Stimulated activated CD4-positive, alpha-beta T cell treated with anti-CD3 and anti-CD28 coated beads, Interleukin-4, amount 100 ng/mL, for 1 hour (primary cell): Measurements from ENCODE around the gene CTNNA1.
"Not testable (repeated sequence)": the region's sequence is repeated elsewhere in the genome, so short reads cannot be mapped to it uniquely, and the experiment has no call there.

ENCODE experiments used
- DNase-seq: peaks from one replicate; pipeline ENCODE4 v3.0.0-alpha.2; 2020

Gene CTNNA1

DNA sequence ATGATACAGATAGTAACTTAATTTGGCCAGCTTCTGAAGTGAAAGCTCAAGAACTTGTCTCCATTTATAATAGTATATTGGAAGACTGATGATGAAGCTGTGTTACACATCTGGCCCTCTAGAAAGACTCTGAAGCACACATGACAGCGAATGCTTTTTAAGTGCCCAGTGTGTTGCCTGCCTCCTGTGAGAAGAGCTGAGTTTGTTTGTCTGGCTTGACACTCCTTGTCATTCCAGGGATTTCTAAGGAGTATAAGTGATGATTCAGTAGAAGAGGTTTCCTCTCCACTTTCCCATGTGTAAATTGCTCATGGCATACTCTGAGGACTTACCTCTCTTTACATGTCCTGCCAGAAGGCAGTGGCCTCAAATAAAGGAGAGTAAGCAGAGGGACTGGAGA lies 152.3 kb downstream of the CTNNA1 start:
- no peak for DNase-seq

DNA sequence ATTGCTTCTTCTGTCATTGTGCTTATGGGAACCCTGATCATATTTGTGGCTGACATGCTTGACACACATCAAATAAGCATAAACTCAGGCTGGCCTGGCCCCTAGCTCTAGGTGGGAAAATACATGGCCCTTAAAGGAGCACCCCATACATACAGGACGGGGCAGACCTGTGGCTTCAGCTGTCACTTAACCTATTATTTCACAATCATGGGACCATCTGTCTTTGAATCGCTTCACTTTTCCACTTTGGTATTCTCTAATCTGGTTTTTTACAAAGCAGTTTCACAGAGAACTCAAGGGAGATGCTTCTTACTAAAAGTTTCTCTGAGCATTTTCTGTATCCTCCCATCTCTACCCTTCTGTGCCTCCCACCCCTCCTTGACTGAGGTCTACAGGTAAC lies 156.5 kb downstream of the CTNNA1 start:
- no peak for DNase-seq

DNA sequence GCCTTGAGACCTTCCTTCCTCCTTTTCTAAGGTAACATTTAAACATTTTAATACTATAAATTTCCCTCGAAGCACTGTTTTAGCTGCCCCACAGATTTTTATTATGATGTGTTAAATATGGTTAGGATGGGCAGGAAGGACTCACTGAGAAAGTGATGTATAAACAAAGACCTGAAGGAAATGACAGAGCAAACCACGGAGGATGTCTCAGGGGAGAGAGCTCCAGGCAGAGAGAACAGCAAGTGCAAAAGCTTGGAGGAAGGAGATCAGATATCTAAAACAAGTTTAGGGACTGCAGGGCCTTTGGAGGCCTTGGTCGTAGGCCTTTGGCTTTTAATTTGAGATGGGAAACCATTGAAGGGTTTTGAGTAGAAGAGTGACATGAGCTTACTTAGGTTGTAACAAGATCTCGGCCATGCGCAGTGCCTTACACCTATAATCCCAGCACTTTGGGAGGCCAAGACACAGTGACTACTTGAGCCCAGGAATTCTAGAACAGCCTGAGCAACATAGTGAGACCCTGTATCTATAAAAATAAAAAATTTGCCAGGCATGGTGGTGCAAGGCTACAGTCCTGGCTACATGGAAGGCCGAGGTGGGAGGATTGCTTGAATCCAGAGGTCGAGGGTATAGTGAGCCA lies 157.4 kb downstream of the CTNNA1 start:
- DNase-seq = no peak

DNA sequence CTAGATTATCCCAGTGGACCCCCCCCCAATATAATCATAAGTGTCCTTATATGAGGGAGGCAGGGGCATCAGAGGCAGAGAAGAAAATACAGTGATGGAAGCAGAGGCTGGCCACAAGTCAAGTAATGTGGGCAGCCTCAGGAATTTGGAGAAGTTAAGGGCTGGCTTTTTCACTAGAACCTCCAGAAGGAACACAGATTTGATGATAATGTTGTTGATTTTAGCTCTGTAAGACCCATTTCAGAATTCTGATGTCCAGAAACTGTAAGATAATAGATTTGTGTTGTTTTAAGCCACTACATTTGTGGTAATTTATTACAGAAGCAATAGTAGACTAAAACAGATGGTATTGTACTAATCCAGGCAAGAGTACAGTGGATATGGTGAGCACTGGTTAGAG lies 158.2 kb downstream of the CTNNA1 start:
- no peak for DNase-seq

DNA sequence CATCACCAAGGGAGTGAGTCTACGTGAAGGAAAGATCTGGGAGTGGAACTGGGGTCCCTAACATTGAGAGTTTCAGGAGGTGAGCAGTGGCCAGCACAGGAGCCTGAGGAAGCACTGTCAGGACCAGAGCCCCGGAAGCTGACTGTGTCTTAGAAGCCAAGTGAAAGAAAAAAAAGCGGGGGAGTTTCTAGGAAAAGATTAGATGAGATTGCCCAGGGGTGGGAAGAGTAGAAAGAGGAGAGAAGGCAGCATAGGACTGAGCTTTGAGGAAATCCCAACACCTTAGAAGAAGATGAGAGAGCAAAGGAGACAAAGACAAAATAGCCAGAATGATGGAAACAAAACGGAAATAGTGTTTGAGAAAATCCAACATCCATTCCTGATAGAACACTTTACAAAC lies 158.9 kb downstream of the CTNNA1 start:
- DNase-seq = no peak

DNA sequence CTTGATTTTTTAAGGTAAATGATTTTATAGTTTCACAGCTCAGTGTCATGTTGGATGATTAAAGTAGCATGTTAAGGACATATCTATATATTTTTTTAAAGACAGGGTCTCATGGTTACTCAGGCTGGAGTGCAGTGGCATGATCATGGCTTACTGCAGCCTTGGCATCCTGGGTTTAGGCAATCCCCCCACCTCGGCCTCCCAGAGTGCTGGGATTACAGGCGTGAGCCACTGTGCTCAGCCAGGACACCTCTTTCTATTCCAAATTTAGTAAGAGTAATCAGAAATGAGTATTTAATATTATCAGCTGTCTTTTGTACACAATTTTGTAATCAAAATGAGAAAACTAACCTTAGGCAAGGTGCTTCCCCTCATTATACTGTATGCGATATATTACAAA lies 160.5 kb downstream of the CTNNA1 start:
- DNase-seq = no peak

DNA sequence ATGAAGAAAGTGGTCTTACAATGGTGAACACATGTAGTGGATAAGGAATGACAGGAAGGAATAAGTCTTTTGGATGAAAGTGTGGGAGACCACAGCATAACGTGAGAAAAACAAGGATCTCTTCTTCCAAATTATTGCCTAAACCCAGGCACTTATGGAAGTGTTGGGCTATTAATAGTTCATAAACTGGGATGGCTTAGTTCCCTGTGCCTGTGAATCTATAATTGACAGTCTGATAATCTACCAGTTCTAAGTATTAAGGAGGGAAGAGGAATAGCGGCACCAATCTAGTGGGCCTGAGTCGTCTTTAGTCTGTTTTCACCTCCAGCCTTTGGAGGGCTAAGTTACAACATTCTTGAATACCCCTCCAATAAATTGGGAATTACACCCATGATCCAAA lies 161.1 kb downstream of the CTNNA1 start:
- DNase-seq = no peak

DNA sequence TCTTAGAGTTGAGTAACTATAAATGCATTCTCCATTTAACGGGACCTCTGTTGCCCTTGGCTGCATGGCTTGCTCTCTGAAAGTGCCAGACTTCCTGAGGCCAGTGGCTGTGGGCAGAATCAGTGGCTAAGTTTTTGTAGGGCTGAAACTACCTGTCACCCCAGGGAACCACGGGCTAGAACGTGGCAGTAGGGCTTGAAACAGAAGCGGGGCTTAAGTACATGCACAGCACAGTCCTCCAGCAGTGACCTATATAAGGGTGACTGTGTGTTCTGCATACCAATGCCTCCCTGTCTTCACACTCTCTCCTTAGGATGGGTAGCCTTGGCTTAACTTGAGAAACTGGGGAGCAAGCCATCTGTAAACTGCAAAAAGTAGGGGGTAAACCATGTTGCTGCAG lies 165.5 kb downstream of the CTNNA1 start:
- DNase-seq = no peak

DNA sequence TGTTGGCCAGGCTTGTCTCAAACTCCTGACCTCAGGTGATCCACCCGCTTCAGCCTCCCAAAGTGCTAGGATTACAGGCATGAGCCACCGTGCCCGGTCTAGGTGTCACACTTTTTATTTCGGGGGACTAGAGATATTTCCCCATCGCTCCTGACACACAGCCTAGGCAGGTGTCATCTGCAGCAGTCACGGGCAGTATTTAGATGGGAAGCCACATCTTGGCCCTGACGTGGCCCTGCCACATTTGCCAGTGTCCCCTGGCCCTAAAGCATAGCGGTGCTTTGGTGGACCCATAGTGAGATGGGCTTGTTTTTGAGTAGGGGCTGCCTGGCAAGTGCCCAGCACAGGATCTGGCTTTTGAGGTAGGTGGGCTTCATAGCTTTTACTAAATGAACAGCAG lies 167.0 kb downstream of the CTNNA1 start:
- no peak for DNase-seq

DNA sequence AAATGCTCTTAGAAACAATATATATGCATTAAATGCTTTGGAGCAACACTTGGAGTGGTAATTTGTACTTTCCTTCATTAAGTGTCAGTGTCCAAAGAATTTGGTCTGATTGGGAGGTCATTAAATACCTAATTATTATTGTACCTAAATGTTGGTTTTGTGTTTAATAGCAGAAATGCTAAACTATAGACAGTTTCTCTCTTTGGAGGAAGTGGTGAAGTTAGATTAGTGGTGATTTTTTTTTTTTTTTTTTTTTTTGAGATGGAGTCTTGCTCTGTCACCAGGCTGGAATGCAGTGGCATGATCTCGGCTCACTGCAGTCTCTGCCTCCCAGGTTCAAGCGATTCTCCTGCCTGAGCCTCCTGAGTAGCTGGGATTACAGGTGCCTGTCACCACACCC lies 168.1 kb downstream of the CTNNA1 start:
- DNase-seq = not testable (repeated sequence)

DNA sequence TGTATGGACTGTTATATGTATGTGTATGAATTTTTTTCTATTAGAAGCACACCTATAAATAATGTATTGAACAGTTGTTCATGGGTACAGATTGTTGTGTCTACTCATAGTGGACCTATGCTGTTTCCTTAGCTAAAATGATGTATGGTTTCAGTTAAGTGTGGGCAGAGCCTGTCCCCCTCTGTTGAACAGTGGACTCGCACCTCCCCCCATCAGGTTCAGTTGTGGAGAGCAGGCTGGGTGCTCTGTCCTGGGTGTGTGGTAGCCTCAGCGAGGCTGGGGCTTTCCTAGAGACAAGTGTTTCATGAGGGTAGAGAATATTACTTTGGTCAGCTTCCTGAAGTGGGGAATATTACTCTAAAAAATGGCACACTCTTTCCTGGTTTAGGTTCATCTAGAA lies 169.3 kb downstream of the CTNNA1 start:
- no peak for DNase-seq

DNA sequence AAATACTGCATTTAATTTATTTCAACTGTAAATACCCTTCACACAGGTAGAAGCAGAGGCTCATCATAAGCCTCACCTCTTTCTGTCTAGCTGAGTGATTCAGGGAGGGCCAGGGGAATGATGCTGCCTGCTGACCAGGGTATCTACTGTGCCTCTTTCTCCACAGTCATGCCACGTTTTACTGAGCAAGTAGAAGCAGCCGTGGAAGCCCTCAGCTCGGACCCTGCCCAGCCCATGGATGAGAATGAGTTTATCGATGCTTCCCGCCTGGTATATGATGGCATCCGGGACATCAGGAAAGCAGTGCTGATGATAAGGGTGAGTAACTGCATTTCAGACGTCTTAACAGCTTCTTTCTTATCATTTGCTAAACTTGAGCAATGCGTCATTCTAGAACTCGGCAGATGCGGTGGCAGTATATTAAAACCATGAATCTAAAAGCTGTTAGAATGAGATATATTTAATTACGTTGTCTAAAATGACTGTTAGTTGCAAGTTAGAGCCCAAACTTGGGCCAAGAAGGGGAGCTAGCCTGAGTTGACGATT lies 171.9 kb downstream of the CTNNA1 start:
- no peak for DNase-seq

DNA sequence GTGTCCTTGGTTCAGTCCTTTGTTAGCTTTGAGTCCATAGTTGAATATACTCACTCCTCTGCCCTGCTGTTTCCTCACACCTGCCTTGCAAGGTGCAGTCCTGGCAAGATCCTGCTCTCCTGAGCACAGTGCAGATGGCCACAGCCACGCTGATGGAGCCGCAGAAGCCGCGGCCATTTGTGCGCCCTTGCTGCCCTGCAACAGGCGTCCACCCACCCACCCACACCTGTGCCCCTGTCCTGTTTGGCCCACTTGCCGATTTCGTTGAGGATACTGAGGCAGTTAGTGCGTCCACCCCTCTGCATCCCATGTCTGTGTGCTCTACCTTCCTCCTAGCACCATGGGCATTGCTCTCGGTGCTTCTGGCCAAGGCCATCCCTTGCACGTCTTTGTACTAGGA lies 173.0 kb downstream of the CTNNA1 start:
- no peak for DNase-seq

DNA sequence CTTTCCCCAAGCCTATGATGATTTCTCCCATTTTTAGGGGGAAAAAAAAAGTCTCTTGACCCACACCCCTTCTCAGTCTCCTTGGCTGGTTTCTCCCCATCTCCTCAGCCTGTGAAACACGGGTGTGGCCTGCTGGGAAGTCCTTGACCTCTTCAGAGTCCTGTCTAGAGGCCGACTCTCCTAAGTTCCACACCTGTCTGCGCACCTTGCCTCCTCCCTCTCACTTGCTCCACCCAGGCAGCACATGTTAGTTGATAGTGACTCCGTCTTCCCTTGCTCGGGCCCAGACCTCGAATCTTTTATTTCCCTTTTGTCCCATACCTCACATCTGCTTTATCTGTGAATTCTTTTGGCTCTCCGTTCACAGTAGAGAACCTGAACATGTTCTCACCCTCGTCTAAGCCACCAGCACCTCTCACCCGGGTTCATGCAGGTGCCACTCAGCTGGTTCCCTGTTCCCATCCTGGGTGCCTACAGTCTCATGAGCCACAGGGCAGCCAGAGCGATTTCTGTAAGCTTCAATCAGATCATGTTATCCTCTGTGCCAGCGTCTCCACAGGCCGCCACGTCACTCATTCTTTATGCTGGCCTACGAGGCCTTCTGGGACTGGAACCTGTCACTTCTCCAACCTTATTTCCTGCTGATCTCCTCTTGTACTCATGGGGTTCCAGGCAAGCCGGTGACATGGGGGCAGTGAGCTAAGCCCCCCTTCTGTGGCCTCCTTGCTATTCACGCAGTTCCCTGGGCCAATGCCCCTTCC lies 173.6 kb downstream of the CTNNA1 start:
- no peak for DNase-seq

DNA sequence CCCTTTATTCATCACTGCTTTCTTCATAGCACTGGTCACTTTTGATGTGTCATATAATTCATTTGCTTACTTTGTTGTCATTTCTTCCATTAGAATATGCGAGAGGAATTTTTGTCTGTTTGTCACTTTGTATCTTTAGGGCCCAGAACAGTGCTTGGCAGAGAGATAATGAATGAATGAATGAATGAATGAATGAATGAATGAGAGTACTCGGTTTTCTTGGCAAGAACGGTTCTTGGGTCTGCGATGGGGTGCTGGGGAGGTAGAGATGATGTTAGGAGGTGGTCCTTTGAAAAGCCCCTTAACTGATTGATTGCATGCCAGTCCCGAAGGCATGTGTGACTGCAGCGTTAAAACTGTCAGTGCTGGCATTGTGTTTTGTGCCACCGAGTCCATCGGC lies 174.3 kb downstream of the CTNNA1 start:
- DNase-seq = no peak

DNA sequence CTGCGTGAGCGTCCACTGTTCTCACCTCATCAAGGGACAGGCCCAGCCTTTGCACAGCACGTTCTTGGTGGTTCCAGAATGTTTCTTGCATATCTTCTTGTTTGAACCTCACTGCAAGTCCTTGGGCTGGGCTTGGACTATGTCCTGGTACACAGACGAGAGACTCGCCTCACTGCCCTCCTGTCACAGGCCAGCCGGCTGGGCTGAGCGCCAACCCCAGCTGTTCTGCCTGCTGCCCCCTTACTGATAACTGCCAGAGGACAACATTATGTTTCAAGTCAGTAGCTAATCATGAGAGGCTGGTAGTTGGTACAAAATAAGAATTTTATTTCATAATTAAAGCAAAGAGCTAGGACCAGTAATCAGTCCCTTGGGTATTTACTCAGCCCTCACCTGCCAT lies 174.8 kb downstream of the CTNNA1 start:
- DNase-seq = no peak

DNA sequence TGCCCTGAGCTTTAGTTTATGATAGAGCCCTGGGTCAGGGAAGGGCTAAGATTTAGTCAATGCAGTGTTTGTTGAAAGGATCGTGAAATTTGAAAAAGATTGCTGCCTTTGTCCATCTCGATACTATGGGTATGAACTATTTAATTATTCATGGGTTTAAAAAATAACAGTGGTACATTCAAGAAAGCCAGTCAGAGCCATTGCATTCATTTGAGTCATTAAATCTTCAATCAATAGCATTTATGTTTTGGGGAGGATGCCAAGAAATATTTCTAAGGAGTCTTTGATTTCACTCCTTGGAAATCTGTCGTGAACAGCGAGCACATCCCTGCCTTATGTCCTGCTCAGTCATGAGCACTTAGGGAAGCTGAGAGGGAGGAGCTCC lies 176.3 kb downstream of the CTNNA1 start:
- DNase-seq = no peak

DNA sequence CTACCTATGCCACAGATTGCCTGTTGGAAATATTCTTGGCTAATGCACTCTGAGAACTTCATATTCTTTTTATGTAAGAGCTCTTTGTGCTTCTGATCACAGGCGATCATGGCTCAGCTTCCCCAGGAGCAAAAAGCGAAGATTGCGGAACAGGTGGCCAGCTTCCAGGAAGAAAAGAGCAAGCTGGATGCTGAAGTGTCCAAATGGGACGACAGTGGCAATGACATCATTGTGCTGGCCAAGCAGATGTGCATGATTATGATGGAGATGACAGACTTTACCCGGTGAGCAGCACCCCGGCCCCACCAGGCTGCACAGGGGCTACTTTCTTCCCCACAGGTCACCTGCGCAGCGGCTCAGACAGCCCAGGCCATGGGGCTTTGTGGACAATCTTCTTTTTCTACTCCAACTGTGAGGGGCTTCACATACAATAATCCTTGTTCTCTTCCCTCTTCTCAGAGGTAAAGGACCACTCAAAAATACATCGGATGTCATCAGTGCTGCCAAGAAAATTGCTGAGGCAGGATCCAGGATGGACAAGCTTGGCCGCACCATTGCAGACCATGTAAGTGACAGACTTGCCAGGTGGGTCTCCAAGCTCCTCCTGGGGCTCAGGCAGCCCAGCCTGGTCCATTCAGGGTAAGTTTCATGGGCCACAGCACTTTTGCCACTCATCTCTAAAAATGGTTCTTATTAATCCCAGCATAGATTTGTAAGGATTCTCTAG lies 177.3 kb downstream of the CTNNA1 start:
- no peak for DNase-seq

DNA sequence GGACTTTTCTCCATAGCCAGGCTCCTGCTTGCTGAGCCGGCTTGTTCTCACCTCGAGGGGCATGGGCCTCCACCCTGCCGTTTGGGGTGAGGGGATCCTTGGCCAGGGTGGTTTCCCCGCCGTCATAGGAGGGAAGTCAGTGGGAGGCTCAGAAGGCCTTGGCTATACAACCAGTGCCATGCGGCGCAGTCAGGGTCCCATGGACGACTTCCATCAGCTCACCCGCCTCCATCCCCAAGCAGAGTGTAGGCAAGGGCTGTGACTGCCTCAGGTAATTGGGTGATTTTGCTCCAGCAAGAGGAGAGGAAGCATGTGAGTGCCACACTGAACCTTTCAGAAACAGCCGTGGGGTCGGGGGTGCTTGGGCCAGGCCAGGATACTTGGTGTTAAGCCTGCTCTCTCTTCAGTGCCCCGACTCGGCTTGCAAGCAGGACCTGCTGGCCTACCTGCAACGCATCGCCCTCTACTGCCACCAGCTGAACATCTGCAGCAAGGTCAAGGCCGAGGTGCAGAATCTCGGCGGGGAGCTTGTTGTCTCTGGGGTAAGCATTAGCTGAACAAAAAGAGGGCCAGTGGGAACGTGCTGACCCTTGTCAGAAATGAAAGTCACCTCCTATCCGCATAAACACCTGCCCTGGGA lies 179.1 kb downstream of the CTNNA1 start:
- DNase-seq = no peak

DNA sequence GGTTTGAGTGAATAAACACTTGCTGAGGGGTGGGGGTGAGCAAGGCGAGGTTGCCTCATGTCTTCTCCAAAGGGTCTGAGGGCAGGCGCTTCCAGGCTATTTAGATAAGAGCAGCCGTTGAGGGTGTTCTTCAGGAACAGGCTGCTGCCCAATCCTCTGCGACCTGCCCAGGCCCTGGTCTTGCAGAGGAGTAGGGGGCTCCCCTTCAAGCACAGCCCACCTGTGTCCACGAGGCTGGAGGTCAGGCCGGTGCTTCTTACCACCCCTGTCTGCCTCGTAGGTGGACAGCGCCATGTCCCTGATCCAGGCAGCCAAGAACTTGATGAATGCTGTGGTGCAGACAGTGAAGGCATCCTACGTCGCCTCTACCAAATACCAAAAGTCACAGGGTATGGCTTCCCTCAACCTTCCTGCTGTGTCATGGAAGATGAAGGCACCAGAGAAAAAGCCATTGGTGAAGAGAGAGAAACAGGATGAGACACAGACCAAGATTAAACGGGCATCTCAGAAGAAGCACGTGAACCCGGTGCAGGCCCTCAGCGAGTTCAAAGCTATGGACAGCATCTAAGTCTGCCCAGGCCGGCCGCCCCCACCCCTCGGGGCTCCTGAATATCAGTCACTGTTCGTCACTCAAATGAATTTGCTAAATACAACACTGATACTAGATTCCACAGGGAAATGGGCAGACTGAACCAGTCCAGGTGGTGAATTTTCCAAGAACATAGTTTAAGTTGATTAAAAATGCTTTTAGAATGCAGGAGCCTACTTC lies 180.5 kb downstream of the CTNNA1 start:
- no peak for DNase-seq

DNA sequence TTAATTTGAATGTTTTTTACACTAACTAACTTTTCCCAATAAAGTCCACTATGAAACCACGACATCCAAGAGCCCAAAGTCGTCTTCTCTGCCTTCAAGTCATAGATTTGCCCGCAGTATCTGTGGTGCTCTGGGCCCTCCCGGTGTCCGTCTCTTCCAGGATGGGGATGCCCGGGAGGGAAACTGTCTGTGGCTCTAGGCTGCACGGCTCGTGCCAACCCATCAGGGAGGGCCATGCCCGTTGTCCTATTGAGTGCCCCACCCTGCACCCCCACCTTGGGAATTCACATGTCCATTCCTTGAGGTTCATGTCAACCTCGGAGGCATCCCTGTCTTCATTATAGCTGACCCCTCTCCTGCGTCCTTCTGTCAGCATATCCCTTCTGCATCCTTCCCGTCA lies 181.7 kb downstream of the CTNNA1 start:
- DNase-seq = no peak

DNA sequence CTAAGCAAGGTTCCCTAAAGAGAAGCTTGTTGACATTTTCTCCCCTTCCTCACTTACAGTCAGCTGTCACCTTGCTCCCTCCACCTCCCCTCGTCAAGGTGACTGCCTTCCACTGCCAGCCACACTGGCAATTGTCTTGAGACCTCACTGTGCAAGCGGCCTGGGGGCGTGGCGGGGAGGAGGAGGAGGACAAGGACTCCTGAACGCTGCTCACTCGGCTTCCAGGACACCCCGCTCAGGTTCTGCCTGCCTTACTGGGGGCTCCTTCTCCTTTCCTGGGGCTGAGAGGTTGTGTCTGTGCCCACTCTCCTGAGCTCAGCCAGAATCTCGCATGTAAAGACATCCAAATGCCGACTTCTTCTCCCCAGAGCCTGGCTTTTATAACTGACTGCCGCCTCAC lies 182.2 kb downstream of the CTNNA1 start:
- DNase-seq = no peak
